GM12872 (cell line): ENCODE results near the gene GAST.

Experiments used
- TF ChIP-seq, protein P1 (sequence below): IDR thresholded peaks from 3 replicates; pipeline ENCODE4 v1.5.1; 2011; ENCODE audit warnings: low read depth, mild to moderate bottlenecking, low read length, moderate library complexity; ENCODE audit not compliant: insufficient read depth

Gene GAST

DNA sequence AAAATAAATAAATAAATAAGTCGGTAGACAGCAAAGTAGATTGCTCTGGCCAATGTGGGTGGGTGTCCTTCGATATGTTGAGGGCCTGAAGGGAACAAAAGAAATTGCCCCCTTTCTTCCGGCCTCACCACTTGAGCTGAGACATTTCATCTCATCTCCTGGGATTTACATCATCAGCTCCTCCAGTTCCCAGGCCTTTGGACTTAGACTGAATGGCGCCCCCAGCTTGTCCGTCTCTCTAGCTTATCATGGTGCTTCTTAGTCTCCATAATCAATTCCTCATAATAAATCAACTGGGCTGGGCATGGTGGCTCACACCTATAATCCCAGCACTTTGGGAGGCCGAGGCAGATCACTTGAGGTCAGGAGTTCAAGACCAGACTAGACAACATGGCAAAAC, 36.1 kb downstream of the GAST start:
- TF ChIP-seq, protein P1, sequence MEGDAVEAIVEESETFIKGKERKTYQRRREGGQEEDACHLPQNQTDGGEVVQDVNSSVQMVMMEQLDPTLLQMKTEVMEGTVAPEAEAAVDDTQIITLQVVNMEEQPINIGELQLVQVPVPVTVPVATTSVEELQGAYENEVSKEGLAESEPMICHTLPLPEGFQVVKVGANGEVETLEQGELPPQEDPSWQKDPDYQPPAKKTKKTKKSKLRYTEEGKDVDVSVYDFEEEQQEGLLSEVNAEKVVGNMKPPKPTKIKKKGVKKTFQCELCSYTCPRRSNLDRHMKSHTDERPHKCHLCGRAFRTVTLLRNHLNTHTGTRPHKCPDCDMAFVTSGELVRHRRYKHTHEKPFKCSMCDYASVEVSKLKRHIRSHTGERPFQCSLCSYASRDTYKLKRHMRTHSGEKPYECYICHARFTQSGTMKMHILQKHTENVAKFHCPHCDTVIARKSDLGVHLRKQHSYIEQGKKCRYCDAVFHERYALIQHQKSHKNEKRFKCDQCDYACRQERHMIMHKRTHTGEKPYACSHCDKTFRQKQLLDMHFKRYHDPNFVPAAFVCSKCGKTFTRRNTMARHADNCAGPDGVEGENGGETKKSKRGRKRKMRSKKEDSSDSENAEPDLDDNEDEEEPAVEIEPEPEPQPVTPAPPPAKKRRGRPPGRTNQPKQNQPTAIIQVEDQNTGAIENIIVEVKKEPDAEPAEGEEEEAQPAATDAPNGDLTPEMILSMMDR = no peak

DNA sequence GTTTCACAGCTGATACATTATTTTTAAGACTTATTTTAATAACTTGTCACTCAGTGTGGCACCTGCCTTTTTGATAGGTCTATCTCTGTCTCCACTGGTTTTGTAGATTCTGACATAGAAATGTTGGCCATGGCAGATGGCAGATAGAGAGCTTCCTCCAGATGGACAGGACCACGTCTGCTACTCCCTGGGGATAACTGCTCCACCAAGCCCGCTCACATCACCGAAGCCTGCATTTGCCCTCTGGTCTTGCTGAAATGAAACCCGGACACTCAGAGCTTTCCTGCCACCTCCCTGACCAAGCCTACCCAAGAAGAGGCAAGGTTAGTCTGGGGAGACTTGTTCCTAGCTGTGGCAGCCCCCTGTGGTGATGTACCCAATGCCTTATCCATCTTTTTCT, 38.7 kb downstream of the GAST start:
- TF ChIP-seq, protein P1 = no peak

DNA sequence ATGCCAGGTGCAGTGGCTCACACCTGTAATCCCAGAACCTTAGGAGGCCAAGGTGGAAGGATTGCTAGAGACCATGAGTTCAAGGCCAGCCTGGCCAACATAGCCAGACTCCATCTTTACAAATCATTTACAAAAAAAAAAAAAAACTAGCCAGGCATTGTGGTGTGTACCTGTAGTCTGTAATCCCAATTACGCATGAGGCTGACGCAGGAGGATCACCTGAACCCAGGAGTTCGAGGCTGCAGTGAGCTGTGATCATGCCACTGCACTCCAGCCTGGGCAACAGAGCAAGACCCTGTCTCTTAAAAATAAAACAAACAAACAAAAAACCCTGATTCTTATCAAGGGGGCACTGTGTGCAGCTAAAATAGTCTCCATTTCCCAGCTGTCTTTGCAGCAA, 39.2 kb downstream of the GAST start:
- TF ChIP-seq, protein P1 = no peak

DNA sequence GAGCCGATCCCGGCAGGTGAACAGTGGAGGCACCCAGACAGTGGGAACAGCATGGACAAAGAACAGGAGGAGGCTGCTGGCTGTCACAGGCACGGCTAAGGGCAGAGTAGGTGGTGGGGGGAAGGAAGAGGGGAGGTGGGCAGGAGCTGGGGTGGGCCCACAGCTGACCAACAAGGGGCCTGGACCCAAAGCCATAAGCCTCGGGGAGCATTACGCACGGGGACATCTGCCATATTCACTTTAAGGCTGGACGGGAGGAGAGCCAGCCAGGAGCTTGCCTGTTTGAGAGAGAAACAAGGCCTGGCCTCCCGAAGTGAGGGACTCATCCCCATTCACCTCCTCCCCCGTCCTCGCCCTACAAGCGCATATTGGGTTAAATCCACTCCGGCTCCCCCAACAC, 41.9 kb downstream of the GAST start:
- TF ChIP-seq, protein P1 = no peak

DNA sequence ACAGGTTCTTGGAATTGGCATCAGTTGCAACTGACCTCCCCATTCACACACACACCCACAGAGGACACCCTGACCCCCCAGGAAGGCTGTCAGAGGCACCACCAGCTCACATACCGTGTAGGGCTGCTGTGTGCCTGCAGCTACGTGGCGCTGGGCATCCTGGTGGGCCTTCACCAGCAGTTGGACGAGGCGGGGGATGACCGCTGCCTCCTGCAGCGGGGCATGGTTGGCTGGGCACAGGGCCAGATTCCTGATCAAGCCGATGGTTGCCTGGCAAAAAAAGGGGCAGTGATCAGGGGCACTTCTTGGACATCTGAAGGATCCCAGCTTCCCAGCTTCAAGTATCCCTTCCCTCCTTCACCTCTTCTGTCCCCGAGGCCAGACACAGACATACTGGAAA, 46.5 kb downstream of the GAST start:
- TF ChIP-seq, protein P1 = no peak

DNA sequence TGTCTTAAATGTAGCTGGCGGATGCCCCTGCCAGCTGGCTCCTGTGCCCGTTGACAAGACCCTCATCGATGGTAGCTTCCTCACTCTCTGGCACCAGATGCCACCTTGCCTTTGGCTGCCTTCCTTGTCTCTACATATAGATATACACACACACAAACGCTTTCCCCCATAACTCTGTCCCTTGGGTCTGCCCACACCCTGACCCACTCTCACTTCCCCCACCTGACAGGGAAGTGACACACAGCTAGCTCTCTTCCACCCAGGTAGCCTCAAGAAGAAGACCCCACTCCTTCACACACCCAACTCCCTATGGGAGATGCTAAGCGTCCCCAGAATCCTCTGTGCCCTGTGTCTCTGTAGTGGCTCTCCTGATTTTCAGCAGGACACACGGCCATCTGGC, 48.7 kb downstream of the GAST start:
- TF ChIP-seq, protein P1 = no peak

DNA sequence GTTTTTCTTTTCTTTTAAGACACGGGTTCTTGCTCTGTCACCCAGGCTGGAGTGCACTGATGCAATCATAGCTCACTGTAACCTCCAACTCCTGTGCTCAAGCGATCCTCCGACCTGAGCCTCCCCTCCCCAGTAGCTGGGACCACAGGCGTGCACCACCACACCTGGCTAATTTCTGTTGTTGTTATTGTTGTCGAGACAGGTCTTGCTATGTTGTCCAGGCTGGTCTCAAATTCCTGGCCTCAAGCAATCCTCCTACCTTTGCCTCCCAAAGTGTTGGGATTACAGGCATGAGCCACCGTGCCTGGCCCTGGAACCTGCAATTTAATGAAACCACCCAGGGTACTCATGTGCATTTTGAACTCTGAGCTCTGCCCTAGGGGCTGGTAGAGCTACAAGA, 50.3 kb downstream of the GAST start:
- TF ChIP-seq, protein P1 = no peak

DNA sequence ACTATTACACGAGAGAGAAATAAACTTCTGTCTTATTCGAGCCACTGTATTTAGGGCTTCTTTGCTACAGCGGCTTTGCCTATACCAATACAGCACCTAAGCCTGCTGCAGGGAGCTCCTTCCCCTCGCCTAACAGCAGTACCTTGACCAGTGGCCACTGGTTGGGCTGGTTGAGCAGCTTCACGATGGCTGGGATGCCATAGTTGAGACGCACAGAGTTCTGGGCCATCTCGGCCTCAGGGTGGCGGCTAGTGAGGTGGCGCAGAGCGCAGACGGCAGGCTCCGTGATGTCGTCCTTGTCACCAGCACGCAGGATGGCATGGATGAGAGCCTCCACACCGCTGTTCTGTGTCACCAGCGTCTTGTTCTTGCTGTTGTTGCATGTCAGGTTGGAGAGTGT, 50.7 kb downstream of the GAST start:
- TF ChIP-seq, protein P1 = no peak
